ENCODE results near the gene TTC28. TPM values are rescaled to one million over a fixed set of nuclear protein-coding genes. Genes with fewer than 3 reads are reported as not detected.

The TTC28 gene
- total and polyA plus RNA-seq, 7 donors = 1.2 to 12.1 (median 3.5) TPM

DNA sequence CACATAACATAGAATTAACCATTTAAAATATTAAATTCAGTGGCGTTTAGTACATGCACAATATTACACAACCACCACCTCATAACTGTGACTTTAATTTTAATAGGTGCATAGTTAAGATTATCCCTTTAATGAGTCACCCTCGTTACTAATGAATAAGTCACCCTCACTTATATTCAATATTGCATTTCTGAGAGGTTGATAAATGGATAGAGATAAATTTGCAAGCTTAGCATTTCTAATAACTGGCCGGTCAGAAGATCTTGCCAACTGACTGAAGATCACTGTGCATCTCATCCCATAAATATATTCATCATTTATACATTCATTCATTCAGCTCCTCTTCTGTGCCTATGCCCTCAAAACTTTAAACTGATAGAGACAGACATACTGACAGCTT is 243.7 kb downstream of the TTC28 start:
- intact Hi-C loops (cut with DNase I) = loop anchor here in 1 of 2 donors (1.0 kb wide), 1 partner anchor 19 kb away; no protein-coding TSS in a partner anchor
- TF ChIP-seq, protein P1, sequence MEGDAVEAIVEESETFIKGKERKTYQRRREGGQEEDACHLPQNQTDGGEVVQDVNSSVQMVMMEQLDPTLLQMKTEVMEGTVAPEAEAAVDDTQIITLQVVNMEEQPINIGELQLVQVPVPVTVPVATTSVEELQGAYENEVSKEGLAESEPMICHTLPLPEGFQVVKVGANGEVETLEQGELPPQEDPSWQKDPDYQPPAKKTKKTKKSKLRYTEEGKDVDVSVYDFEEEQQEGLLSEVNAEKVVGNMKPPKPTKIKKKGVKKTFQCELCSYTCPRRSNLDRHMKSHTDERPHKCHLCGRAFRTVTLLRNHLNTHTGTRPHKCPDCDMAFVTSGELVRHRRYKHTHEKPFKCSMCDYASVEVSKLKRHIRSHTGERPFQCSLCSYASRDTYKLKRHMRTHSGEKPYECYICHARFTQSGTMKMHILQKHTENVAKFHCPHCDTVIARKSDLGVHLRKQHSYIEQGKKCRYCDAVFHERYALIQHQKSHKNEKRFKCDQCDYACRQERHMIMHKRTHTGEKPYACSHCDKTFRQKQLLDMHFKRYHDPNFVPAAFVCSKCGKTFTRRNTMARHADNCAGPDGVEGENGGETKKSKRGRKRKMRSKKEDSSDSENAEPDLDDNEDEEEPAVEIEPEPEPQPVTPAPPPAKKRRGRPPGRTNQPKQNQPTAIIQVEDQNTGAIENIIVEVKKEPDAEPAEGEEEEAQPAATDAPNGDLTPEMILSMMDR (IDR thresholded peaks at IDR 0.05) = no peak
- WGBS, 3 donors = 74 to 87% (median 76%) methylated on average over 3 of the region's 3 CpGs
- DNase-seq (no peak), ATAC-seq (no peak)
- Histone ChIP-seq H3K36me3 (ENCODE audit: insufficient read depth in 1 of 2, low read depth in 1 of 2) (no peaks in the 10 kb centered on the region), H3K27me3 (ENCODE audit: insufficient read depth in 3 of 3, low read length in 2 of 3) (no peaks in the 10 kb centered on the region), H3K4me3 (no peak overlapping the region), H3K27ac (no peak overlapping the region), H3K4me1 (peaks cover 55% of the 10 kb centered on the region), H3K9me3 (no peaks in the 10 kb centered on the region)

DNA sequence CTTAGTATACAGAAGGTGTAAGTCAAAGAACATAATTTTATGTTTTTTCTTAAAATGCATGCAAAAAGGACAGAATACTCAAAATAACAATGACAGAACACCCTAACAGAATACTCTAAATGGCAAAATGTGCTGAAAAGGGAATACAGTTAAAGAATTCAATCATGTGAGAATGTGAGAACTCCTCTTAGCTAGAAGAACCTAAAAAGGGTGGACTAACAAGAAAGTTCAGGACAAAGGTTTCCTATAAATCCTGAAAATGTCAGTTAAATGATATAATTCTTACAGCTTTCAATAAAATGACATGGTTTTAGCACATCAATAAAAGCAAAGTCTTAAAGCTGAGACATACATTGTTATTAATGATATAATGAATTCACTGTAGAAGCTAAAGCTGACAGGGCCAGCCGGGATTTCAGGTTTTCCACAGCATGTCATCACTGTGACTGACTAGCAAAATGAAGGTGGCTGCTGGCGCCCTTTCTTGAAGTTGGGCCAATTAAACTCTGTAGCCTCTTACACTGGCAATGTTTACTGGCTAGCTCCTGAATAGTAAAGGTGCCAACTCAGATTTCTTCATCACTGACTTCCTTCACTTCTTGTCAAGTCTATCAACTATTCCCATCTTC is 244.4 kb downstream of the TTC28 start:
- intact Hi-C loops (cut with DNase I) = no loop called here
- Histone ChIP-seq H3K4me1 (peaks cover 47% of the 10 kb centered on the region), H3K36me3 (ENCODE audit: insufficient read depth in 1 of 2, low read depth in 1 of 2) (no peaks in the 10 kb centered on the region), H3K27ac (peak overlapping the region; percentile 30), H3K4me3 (no peak overlapping the region), H3K27me3 (ENCODE audit: insufficient read depth in 3 of 3, low read length in 2 of 3) (no peaks in the 10 kb centered on the region), H3K9me3 (no peaks in the 10 kb centered on the region)
- DNase-seq = peak; percentile 33 to 64
- TF ChIP-seq, protein P1 (IDR thresholded peaks at IDR 0.05) = no peak
- ATAC-seq = peak; percentile 91 to 98 (median 95)
- 24 to 34% (median 26%) methylated on average over 2 of the region's 2 CpGs for WGBS, 3 donors

DNA sequence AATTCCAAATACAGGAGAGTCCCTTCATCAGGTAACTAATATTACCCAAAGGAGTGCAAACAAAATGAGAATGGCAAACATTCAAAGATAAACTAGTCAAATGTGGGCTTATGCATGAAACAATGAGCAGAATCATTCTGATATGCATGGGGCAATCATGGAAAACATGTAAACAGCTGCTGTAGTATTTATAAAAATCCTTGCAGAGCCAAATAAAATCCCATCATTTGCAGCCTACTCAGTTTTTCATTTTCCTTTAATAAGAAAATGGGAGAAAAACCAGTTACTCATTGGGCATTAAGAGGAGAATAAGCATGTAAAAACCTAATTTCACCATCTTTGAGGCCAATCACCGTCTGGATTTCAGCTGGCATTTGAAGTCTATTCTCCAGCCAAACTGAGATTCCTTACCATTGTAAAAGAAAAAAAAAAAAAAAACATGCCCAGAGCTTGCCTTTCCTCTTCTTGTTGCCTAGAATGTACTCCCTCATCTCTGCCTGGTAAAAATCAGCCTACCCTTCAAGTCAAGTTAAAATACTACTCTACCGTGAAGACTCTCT is 249.1 kb downstream of the TTC28 start:
- WGBS, 3 donors = 31 to 59% (median 37%) methylated on average over 2 of the region's 2 CpGs
- no peak overlapping the region for H3K27ac ChIP-seq
- H3K9me3 ChIP-seq = no peaks in the 10 kb centered on the region
- H3K36me3 ChIP-seq (ENCODE audit: insufficient read depth in 1 of 2, low read depth in 1 of 2) = no peaks in the 10 kb centered on the region
- intact Hi-C loops (cut with DNase I) = no loop called here
- H3K4me3 ChIP-seq = no peak overlapping the region
- H3K27me3 ChIP-seq (ENCODE audit: insufficient read depth in 3 of 3, low read length in 2 of 3) = no peaks in the 10 kb centered on the region
- TF ChIP-seq, protein P1 (IDR thresholded peaks at IDR 0.05) = no peak
- DNase-seq (no peak), ATAC-seq (no peak)
- H3K4me1 ChIP-seq = peaks cover 12% of the 10 kb centered on the region

DNA sequence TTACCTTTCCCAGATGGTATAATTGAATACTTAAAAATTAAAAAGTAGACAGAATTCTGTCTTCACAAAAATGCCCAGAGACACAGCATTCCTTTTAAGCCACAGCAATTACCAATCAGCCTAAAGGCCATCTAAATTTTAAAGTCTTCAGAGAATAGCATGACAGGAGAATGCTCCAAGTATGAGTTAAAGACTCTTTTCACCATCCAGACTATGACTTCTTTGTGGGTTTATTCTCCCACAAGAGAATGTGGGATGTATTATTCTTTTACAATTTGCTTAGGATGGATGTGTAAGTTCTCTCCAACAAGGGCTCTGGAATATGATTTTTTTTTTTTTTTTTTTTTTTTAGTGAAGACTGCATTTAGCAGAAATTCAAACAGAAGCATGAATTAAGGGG is 249.9 kb downstream of the TTC28 start:
- Histone ChIP-seq H3K4me1 (peaks cover 9% of the 10 kb centered on the region), H3K9me3 (no peaks in the 10 kb centered on the region), H3K27me3 (ENCODE audit: insufficient read depth in 3 of 3, low read length in 2 of 3) (no peaks in the 10 kb centered on the region), H3K27ac (no peak overlapping the region), H3K4me3 (no peak overlapping the region), H3K36me3 (ENCODE audit: insufficient read depth in 1 of 2, low read depth in 1 of 2) (no peaks in the 10 kb centered on the region)
- TF ChIP-seq, protein P1 (IDR thresholded peaks at IDR 0.05) = no peak
- intact Hi-C loops (cut with DNase I) = no loop called here
- no peak for ATAC-seq
- no peak for DNase-seq

DNA sequence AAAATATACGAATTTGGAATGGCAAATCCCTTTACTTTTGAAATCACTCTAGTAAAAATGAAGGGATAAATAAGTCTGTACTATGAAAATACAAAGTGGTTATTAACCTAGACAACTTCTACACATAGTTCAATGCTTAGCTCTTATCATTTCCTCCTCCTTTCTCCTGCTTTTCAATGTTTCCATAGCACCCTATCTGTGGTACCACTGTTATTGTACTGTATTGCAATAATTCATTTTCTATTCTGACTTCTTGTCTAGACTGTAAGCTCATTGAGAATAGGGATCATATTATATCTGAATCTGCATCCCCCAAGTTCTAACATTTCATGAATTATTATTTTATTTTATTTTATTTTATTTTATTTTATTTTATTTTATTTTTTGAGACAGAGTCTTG is 251.4 kb downstream of the TTC28 start:
- no peak overlapping the region for H3K27ac ChIP-seq
- TF ChIP-seq, protein P1 (IDR thresholded peaks at IDR 0.05) = no peak
- no peaks in the 10 kb centered on the region for H3K27me3 ChIP-seq (ENCODE audit: insufficient read depth in 3 of 3, low read length in 2 of 3)
- no peaks in the 10 kb centered on the region for H3K36me3 ChIP-seq (ENCODE audit: insufficient read depth in 1 of 2, low read depth in 1 of 2)
- WGBS, 3 donors = 88 to 93% (median 91%) methylated on average over 1 of the region's 1 CpG
- no peak overlapping the region for H3K4me3 ChIP-seq
- intact Hi-C loops (cut with DNase I) = no loop called here
- ATAC-seq = no peak
- no peak for DNase-seq
- H3K4me1 ChIP-seq = peaks cover 9% of the 10 kb centered on the region
- no peaks in the 10 kb centered on the region for H3K9me3 ChIP-seq

Measured in psoas muscle (tissue), 8 donors.